NCI-H524 (cell line): ENCODE data around the gene MNDA.

ENCODE experiments used
- DNase-seq, 2 experiments: peaks; one replicate each; lab custom pipeline; 2025; lab: John Stamatoyannopoulos, UW

Gene MNDA

DNA sequence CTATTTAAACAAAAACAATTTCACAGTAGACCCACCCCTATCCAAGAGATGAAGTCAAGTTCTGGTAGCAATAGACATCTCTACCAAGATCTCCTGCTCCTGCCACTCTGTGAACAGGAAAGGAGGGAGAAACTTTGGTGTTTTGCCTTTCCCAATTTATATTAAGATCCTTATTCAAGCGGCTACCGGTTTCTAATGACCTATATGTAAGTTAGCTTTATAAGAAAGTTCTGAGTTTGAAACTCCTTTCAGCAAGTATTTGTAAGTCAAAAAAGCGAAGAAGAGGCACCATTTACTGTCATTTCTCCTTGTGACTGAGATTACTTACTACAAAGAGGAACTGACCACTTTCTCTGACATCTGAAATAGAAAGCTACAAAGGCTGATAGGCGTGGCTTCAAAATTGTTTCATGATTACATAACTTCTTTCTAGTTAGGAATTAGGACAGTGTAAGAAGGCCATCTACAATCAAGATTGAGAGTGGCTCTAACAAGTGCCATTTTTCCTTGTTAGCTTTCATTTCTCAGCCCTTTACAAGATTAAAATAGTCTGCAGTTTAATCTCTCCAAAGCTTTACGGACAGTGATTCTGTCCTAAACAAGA, at the start of gene MNDA:
TSS of gene MNDA (plus strand) at position 448 of the 604 bp plus-strand sequence. CDS start 10,803 bp downstream, outside the sequence.
- no peak for DNase-seq

DNA sequence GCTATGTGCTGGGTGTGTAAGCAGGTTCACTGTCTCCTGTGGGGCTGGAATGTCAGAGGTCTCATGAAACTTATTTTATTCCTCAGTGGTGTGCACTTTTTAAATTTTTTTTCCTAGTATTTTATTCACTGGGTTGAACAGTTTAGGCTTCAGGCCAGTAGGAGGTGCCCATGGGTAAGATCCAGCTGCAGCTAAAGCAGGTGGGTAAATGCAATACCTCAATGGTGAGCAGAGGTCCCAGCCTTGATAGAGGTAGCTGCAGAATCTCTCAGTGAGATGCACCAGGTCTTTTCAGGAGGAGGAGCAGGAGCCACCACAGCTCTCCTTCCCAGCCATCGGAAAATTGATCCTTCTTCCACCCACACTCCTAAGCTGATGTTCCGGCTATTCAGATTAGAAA, 37.5 kb upstream of the MNDA start:
- no peak for DNase-seq

DNA sequence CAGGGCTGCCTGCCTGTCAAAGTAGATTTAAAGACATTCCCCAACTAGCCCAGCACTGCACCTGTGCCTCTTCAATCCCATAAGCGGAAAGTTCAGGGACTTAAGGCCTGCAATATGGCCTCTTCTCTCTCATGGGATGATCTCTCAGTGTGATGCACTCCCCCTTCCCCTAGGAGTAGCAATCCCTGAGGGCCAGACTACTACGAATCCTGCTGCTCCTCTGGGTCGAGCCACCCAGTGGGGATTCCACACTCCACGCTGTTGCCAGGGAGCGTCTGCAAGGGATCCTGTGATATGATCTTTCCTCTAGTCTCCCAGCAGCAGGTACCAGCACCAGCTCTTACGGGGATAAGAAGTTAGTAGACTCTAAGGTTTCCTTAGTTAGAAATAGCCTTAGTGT, 36.9 kb upstream of the MNDA start:
- DNase-seq = no peak

DNA sequence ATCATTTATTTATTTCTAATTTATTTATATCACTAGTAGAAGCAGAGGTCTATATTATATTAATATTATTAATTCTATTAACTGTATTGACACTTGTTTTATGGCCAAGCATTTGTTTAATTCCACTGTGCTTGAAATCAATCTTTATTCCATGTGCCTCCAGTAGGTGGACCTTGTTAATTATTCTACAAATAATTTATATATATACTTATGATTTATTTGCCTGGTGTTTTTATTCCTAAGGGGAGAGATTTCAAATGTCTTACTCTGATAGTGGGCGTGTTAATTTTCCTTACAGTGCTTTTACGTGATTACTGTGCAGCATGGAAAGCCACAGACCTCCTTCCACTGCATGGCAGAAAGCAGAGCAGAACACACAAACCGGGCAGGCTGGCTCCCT, 32.6 kb upstream of the MNDA start:
- no peak for DNase-seq

DNA sequence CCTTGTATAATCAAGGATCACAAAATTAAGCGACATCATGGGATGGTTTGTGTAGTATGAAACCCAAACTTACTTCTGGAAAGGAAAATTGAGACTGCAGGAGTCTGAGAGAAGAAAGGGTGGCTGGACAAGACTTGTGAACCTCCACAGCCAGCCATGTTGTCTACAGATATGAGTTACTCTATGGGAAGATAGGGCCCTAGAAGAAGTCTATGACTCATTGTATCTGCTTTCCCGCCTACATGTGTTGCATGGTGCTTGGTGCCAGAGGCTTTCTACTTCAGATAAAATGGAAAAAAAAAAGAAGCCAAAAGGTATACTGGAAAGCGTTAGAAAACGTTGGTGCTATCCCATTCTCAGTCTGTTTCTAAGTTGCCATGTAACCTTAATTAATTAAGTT, 31.5 kb upstream of the MNDA start:
- no peak for DNase-seq

DNA sequence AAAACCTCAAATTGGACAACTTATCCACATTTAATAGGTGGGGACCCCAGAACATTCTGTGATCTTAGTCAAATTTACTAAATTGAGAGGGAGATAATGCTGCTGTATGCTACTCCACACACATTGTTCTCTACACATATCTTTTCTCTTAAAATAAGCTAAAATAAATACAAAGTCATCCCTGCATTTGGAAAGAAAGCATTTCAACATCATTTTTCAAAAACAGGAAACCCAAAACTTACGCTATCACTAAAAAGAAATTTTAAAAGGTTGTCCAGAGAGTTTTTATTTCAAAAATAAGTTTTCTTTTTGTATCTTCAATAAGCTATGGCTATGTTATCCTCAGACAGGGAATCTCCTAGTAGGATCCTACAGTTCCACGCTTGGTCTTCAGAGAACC, 30.6 kb upstream of the MNDA start:
- no peak for DNase-seq

DNA sequence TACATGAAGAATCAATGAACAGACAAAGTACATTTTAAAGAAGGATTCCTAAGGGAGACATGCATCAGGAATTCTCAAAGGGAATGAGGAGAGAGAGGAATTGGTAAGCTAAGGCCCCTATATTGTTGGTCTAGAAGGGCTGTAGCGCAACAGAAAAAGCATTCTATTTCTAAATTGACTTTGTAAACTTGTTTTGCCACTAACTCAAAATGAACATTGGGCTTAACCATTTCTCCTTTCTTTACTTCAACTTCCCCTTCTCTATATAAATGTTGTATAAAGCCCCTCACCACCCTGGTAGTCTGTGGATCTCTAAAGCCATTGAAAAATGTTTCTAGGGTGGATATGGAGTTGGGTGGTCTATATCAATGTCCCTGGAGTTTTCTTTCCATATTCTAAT, 29.8 kb upstream of the MNDA start:
- DNase-seq = no peak

DNA sequence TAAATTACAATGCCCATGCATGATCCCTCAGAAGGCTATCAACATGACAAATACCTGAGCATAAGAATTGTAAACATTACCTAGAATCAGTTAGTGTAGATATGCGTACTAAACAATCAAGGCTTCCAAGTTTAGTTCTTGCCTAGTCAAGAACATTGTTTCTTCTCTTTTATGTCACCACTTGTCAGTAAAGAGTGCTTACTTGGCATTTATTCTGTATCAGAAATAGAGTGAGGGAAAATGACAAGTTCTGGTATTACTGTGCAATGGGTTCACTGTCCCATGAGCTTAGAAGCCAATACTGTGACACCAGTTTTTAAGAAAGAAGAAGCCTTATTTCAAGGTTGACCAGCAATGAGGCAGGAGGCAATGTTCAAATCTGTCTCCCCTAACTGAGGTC, 27.5 kb upstream of the MNDA start:
- no peak for DNase-seq

DNA sequence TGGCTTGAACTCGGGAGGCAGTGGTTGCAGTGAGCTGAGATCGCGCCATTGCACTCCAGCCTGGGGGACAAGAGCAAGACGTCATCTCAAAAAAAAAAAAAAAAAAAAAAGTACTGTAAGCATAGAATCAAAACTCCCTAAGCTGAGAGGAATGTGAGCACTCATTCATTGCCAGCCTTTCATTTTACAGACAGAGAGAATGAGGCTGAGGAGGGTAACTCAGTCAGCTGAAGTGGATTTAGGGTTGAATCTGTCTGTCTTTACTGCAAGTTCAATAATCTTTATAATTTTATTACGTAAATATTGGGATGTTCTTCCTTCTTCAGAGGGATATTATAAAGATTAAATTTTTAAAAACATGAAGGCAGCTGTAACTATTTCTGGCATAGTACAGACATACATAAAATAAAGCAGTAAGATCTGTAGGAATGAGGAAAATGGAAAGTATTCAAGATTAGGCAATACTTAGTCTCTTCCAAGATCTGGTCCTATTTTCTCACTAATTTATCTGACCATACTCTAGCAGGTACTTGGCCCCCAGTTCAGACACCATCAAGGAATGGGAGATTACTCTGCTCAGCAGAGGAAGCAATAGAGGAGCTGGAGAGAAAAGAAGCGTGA, 24.1 kb upstream of the MNDA start:
- DNase-seq = no peak

DNA sequence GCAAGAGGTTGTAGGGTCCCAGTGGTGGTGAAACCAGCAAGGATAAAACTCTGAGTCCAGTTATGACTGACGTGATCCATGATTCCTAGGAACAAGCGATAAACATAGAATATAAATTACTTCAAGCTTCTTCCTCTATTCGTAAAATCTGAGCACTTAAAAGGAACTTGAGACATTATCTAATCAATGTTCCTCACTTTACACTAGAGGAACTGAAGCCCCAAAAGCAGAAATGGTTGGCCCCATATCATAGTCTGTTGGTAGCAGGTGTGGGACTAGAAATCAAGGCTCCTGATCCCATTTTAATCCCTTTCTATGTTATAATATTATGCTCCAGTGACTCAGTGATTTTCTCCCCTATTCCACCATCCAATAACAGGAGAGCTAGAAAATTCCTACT, 21.9 kb upstream of the MNDA start:
- no peak for DNase-seq

DNA sequence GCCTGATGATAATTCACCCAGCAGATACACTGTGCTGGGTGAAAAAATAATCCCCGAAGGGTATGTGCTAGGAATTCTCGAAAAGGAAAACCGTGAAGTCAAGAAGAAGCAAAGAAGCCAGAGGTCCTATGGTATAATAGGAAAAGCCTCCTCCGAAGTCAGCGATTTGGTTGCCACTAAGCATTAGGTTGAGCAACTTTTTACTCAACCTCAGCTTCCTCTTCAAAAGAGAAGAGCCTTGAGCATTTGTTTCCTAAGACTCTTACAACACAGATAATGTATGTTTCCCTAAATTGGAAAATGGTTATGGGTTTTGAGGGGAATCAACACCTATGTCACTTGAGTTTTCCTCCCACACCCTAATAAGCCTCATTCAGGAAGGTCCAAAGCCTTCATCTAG, 21.3 kb upstream of the MNDA start:
- no peak for DNase-seq

DNA sequence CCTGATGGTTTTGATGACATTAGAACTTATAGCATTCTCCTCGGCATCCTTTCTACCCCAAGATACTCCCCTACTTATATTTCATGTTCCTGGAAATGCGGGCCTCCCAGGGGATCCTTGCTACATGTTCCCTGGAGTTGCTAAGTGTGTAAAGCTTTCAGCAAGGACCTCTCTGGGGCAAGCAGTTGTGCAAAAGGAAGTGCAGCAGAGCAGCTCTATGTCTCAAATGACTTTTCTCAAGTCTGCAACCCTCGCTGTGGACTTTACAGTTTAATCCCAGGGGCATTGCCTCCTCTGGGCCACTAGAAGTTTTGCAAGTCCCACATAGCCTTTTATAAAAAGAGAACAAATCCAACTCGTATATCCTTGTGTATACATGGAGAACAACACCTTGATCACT, 20.8 kb upstream of the MNDA start:
- no peak for DNase-seq

DNA sequence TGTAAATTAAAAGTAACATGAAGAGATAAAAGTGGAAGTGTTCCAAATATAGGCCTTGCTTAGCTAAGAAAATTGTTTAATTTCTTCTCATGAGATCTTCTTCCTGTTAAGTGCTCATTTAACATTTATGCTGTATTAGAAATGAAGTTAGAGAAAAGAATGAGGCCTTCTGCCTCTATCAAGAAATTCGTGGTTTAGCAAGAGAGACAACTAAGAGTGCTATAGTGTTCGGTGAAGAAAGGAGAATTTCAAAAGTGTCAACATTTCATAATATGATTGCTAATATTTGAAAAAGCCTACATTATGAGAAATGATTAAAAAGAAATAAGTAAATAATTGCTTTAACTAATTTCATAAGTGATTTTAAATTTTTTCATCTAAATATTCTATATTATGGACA, 18.8 kb upstream of the MNDA start:
- DNase-seq = no peak

DNA sequence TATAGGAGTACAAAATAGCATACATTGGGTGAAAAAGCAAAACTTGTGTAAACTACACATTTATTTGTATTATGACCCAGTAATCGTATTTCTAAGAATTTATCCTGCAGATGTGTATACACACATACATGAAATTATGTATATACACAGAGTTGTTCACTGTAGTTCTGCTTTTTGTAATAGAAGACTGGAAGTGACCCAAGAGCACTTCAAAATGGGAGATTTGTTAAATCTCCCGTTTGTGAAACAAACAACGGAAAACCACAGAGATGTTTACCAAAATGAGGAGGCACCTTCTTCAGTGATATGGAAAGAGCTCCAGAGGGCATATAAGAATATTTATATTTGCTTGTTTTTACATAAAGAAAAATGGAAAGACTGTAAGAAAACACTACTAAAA, 18.0 kb upstream of the MNDA start:
- no peak for DNase-seq

DNA sequence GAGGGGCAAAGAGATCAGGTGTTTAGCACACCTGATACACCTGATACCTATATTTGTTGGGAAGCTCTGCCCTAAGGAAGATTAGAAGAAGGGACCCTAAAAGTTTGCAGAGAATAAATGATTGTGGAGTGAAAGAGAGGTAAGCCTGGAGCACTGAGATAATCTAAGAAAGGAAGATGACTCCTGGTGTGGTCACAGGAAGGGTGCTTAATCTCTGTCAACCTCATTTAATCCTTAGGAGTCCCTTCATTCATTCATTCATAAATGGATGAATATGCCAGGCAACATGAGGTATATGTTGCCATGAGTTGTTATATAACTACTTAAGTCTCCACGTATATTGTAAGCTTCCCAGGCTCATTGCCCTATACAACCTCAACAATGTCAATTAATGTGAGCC, 16.2 kb upstream of the MNDA start:
- no peak for DNase-seq

DNA sequence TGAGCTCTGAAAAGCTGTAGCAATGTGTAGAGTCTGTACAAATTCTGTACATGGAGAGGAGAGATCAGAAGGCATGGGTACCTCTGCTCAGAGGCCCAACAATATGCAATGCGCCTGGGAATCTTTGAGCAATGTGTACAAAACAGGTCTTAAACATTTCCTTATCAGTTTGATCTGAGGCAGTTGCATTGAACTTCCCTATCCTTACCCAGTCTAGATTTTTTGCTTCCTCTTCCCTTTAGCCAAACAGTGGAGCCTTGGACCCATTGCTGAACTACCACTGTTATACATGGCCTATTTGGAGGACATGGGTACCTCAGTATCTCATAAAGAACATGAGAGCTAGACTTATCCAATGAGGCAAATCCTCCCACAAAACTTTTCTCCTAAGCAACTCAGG, 12.6 kb upstream of the MNDA start:
- no peak for DNase-seq

DNA sequence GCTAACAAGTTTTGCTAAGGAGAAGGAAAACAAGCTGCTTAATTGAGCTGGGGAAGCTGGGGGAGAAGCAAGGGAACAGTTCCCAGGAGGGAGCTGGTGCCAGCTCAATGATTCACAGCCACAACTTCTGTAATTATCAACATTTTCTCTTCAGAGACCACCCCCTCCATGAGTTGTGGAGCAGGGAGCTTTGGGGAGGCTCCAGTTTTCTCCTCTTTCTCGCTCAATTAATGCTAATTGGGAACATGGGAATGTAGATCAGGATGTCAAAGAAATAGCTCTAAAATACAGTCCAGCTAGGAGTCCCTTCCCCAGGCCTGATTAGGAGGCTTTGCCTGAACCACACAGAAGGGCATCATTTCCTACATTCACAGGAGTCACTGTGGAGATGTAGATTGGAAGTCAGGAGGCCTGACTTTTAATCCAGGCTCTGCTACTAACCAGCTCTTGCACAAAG, 12.1 kb upstream of the MNDA start:
- DNase-seq = no peak

DNA sequence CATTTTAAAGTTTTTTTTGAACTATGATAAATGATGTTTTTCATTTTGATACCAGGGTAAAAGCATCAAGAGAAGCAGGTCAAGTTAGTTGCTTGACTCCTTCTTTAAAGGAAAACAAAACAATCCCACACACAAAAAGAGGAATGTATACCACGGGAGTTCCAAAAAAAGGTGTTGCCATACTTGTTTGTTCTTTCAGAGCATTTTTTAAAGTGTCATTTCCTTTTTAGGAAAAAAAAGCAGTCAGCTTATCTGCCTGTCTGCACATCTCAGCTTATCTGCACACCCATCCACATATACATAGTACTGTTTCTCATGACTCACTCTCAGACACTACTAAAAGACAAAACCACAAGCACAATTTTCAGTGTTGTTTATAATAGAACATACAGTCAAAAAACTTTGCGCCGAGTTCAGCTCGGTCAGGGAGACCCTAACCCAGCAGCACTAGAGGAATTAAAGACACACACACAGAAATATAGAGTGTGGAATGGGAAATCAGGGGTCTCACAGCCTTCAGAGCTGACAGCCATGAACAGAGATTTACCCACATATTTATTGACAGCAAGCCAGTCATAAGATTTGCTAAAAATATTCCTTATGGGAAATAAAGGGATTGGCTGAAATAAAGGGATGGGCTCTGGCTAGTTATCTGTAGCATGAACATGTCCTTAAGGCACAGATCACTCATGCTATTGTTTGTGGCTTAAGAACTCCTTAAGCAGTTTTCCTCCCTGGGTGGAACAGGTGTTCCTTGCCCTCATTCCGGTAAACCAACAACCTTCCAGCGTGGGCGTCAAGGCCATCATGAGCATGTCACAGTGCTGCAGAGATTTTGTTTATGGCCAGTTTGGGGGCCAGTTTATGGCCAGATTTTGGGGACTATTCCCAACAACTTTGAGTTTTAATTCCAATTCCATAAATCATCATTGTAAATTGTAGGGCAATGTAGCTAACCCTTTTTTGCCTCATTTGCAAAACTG, 11.4 kb upstream of the MNDA start:
- DNase-seq = no peak

DNA sequence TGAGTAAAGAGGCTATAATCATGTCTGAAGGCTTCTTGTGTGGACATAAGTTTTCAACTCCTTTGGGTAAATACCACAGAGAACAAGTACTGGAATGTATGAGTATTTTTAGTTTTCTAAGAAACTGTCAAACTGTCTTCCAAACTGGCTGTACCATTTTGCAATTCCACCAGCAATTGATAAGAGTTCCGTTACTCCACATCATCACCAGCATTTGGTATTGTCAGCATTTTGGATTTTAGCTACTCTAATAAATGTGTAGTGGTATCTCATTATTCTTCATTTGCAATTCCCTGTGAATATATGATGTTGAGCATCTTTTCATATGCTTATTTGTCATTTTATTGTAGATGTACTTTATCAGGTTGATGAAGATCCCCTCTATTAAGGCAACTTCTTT, 9.4 kb upstream of the MNDA start:
- no peak for DNase-seq

DNA sequence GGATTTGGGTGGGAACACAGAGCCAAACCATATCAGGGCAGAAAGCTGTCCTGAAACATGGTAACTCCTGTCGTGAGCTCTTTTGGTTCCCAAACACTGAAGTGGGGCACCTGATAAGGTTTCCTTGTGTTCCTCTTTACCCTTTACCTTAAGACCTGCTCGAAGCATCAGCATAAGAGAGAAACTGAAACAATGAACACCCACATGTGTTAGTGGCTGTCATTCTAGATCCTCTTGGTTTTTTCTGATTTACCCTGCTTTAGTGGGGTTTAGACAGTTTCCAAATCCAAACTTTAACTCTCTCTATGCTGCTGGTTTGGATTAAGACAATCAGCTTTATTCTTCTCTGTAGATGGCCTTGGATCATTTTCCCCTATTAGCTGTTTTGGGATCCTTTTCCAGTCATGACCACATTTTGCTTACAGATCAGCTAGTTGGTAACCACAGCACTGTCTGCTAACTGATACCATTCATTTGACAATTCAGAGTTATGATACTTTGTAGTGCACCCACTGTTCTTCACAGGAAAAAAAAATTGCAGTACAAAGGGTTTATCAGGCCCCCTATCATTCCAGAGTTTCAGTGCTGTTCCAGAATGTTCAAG, 975 bp upstream of the MNDA start:
- no peak for DNase-seq

DNA sequence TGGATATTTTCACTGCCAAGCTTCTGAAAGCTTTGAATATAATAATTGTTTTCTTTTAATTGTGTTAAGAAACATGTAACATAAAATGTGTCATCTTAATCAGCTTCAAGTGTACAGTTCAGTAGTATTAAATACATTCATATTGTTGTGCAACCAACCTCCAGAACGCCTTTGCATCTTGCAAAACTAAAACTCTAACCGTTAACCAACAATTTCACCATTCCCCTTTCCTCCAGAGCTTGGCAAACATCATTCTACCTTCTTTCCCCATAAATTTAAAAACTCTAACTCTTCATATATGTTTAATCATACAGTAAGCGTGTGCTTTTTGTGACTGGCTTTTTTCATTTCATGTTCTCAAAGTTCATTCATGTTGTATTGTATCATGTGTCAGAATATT, 2.1 kb downstream of the MNDA start:
- DNase-seq = no peak

DNA sequence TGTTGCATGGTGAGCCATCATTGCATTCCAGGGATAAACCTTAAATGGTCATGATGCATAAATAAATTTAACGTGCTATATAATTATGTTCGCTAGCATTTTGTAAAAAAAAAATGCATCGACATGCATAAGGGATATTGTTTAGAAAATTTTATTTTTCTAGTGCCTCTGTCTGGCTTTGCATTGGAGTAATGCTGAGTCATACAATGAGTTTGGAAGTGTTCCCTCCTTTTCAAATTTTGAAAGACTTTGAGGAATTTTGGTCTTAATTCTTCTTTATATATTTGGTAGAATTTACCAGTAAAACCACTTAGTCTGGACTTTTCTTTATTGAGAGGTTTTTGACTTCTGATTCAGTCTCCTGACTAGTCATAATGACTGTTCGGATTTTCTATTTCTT, 4.9 kb downstream of the MNDA start:
- DNase-seq = no peak

DNA sequence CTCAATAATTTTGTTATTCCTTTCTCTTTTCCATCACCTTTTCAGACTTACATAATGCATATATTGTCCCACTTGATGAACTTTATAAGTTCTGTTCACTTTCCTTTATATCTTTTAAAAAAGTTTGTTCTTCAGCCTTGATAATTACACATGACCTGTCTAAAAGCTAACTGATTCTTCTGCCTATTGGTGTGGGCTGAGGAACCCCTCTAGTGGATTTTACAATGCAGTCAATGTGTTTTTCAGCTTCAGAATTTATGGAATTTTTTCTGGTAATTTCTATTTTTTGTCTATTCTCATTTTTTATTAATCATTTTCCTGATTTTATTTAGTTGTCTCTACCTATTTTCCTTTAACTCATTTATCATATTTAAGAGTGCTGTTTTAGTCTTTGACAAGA, 7.5 kb downstream of the MNDA start:
- no peak for DNase-seq
